Measurements from ENCODE around the gene TCTN1. TPM values are rescaled to one million over a fixed set of nuclear protein-coding genes. Genes with fewer than 3 reads are reported as not detected.
"Not testable (repeated sequence)": the region's sequence is repeated elsewhere in the genome, so short reads cannot be mapped to it uniquely, and the experiment has no call there.

Gene TCTN1
- total and polyA plus RNA-seq, 2 donors (not counting 1 experiment from before 2014, with no cell fraction given), result 49.1 to 69.8 TPM

GRCh38 chr12:110654238-110654637 is 40.3 kb downstream of the TCTN1 start:
- H3K27ac Mint-ChIP-seq, result peak overlapping the region; percentile 52
- Histone ChIP-seq H3K79me2 (ENCODE audit: control insufficient read depth, insufficient read depth, low read length) (peaks cover 38% of the 10 kb centered on the region), H3K27ac (ENCODE audit: low read length in 2 of 2) (peak overlapping the region; percentile 42 to 99), H3K36me3 (replicated peaks in 1 of 2; ENCODE audit: control extremely low read depth in 1 of 2, control insufficient read depth in 1 of 2, extremely low read depth in 1 of 2, insufficient read depth in 2 of 2, low read length in 1 of 2) (peaks cover 2 to 95% of the 10 kb centered on the region in 2 experiments), H3K4me2 (replicated peaks; ENCODE audit: low read depth, low read length, poor library complexity, severe bottlenecking) (peak overlapping the region; percentile 9), H3K4me1 (ENCODE audit: control insufficient read depth in 2 of 2, insufficient read depth in 2 of 2, low read length in 2 of 2) (peaks cover 69 to 81% of the 10 kb centered on the region in 2 donors)
- H3K27me3 Mint-ChIP-seq; ATAC-seq (ENCODE audit: low read depth); H3K27me3 ChIP-seq (replicated peaks in 1 of 4; ENCODE audit: control extremely low read depth in 1 of 4, control insufficient read depth in 3 of 4, insufficient read depth in 4 of 4, low read length in 3 of 4); H3K9ac ChIP-seq (ENCODE audit: low read length); H3K4me3 ChIP-seq (ENCODE audit: control extremely low read depth in 1 of 5, extremely low read depth in 1 of 5, insufficient read depth in 1 of 5, low read depth in 2 of 5, low read length in 4 of 5); H3K9me3 Mint-ChIP-seq (ENCODE audit: insufficient read depth); H2AFZ ChIP-seq (ENCODE audit: insufficient read depth, low read depth, low read length, poor library complexity, severe bottlenecking); H4K20me1 ChIP-seq (ENCODE audit: control insufficient read depth, insufficient read depth, low read length, poor library complexity, severe bottlenecking); H3K9me3 ChIP-seq (ENCODE audit: control extremely low read depth in 1 of 3, control insufficient read depth in 2 of 3, insufficient read depth in 1 of 3, low read length in 2 of 3); DNase-seq; intact Hi-C loops (cut with micrococcal nuclease): not testable (repeated sequence)
- H3K4me1 Mint-ChIP-seq, result peaks cover 85% of the 10 kb centered on the region
- WGBS (ENCODE audit: insufficient coverage), result 100% methylated on average over 5 of the region's 10 CpGs
- CTCF ChIA-PET, result interaction anchor here (0.7 to 2.4 kb wide), 4 partner anchors 10 to 196 kb away, joined by 4 to 9 read pairs (median 6); no protein-coding TSS in a partner anchor
- POLR2A ChIA-PET, result interaction anchor here (0.6 kb wide), 2 partner anchors 12 to 42 kb away, joined by 3 to 4 read pairs; no protein-coding TSS in a partner anchor
- H3K4me3 Mint-ChIP-seq, result peak overlapping the region; percentile 21

- H3K27ac Mint-ChIP-seq, result peak overlapping the region; percentile 98
These were observed 42.2 kb downstream of the TCTN1 start for GRCh38 chr12:110656071-110656655.

More at GRCh38 chr12:110656071-110656655, 42.2 kb downstream of the TCTN1 start:
- no peaks in the 10 kb centered on the region for H3K27me3 ChIP-seq (replicated peaks in 1 of 4; ENCODE audit: control extremely low read depth in 1 of 4, control insufficient read depth in 3 of 4, insufficient read depth in 4 of 4, low read length in 3 of 4)
- H3K27ac ChIP-seq (ENCODE audit: low read length in 2 of 2), result peak overlapping the region in 1 of 2 donors; percentile 99
- H3K9ac ChIP-seq (ENCODE audit: low read length), result no peak overlapping the region
- ATAC-seq (ENCODE audit: low read depth) (no peak), DNase-seq (no peak)
- H3K9me3 ChIP-seq (ENCODE audit: control extremely low read depth in 1 of 3, control insufficient read depth in 2 of 3, insufficient read depth in 1 of 3, low read length in 2 of 3), result no peaks in the 10 kb centered on the region
- ChIA-PET CTCF (interaction anchor here (0.9 to 3.1 kb wide), 5 partner anchors 12 to 55 kb away, joined by 3 to 13 read pairs (median 3); no protein-coding TSS in a partner anchor), POLR2A (interaction anchor here (0.7 to 0.9 kb wide), 3 partner anchors 8 to 39 kb away, joined by 3 read pairs; no protein-coding TSS in a partner anchor)
- H3K4me3 ChIP-seq (ENCODE audit: control extremely low read depth in 1 of 5, extremely low read depth in 1 of 5, insufficient read depth in 1 of 5, low read depth in 2 of 5, low read length in 4 of 5), result no peak overlapping the region
- Mint-ChIP-seq H3K4me3 (no peak overlapping the region), H3K4me1 (peaks cover 84% of the 10 kb centered on the region), H3K27me3 (no peaks in the 10 kb centered on the region), H3K9me3 (ENCODE audit: insufficient read depth) (no peaks in the 10 kb centered on the region)
- H3K36me3 ChIP-seq (replicated peaks in 1 of 2; ENCODE audit: control extremely low read depth in 1 of 2, control insufficient read depth in 1 of 2, extremely low read depth in 1 of 2, insufficient read depth in 2 of 2, low read length in 1 of 2), result peaks cover 2 to 91% of the 10 kb centered on the region in 2 experiments
- peaks cover 50% of the 10 kb centered on the region for H3K79me2 ChIP-seq (ENCODE audit: control insufficient read depth, insufficient read depth, low read length)
- TF ChIP-seq EZH2 (IDR thresholded peaks at IDR 0.05; ENCODE audit: borderline replicate concordance, insufficient read depth, low read depth, low read length, poor library complexity, severe bottlenecking) (no peak), CTCF (IDR thresholded peaks at IDR 0.05) (no peak)
- H3K4me1 ChIP-seq (ENCODE audit: control insufficient read depth in 2 of 2, insufficient read depth in 2 of 2, low read length in 2 of 2), result peaks cover 61 to 77% of the 10 kb centered on the region in 2 donors
- H4K20me1 ChIP-seq (ENCODE audit: control insufficient read depth, insufficient read depth, low read length, poor library complexity, severe bottlenecking), result peaks cover 5% of the 10 kb centered on the region
- intact Hi-C loops (cut with micrococcal nuclease), result no loop called here
- no peak overlapping the region for H2AFZ ChIP-seq (ENCODE audit: insufficient read depth, low read depth, low read length, poor library complexity, severe bottlenecking)
- WGBS (ENCODE audit: insufficient coverage), result 95% methylated on average over 10 of the region's 11 CpGs
- no peak overlapping the region for H3K4me2 ChIP-seq (replicated peaks; ENCODE audit: low read depth, low read length, poor library complexity, severe bottlenecking)
